Effector CD8-positive, alpha-beta T cell (primary cell): ENCODE results near the gene NCAM1.

Experiments
- DNase-seq: peaks from one replicate; lab custom pipeline; 2025; lab: John Stamatoyannopoulos, UW

Gene NCAM1

GRCh38 chr11:113085446-113085845, 124.2 kb downstream of the NCAM1 start:
- no peak for DNase-seq

GRCh38 chr11:113087706-113088105, 126.5 kb downstream of the NCAM1 start:
- DNase-seq = no peak

- DNase-seq = no peak
Observed at GRCh38 chr11:113090716-113091480, 129.7 kb downstream of the NCAM1 start.

DNA sequence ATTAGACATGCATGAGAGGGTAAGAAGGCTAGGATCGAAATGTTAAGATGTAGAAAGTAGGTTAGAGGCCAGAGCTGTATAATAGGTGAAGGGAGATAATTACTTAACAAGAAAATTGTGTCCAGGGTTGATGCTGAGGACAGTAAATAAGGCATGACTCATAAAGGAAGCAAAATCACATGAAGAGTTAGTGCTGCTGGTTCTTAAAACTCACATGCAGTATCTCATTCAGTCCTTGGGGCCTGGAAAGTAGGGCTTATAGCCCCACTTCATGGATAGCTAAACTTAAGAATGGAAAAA, 130.2 kb downstream of the NCAM1 start:
- DNase-seq = no peak

- no peak for DNase-seq
Observed at GRCh38 chr11:113096648-113097047, 135.4 kb downstream of the NCAM1 start.

DNA sequence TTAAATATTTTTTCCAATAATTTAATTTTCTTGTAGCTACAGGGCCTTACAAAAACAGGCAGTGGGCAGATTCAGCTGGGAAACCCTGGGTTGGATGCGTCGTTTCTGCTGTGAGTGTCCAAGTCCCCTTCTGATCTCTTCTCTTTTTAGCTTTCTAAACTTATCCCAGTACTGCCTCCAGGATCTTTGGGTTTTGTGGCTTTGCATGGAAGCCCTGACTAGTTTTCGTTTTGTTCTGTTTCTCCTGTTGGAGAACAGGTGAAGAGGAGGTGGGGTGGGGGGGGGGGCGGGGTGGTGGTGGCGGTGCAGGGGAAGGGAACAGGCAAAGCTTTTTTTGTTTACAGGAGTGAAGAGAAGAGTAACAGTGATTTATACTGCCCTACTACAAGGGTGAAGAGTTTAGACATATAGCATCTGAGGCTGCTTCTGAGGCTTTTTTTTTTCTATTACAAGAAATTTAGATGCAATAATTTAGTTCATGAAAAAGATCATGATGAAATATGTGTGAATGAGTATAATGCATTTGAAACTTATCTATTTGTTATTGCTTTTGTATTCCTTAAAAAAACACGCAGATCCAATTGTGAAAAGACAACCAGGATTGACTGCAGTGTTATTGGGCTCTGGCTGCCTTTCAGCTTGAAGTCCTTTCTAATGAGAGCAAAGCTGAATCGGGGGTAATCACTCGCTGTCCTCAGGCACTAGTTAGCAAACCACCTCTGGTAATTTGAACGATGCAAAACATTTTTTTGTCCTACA, 142.9 kb downstream of the NCAM1 start:
- no peak for DNase-seq

DNA sequence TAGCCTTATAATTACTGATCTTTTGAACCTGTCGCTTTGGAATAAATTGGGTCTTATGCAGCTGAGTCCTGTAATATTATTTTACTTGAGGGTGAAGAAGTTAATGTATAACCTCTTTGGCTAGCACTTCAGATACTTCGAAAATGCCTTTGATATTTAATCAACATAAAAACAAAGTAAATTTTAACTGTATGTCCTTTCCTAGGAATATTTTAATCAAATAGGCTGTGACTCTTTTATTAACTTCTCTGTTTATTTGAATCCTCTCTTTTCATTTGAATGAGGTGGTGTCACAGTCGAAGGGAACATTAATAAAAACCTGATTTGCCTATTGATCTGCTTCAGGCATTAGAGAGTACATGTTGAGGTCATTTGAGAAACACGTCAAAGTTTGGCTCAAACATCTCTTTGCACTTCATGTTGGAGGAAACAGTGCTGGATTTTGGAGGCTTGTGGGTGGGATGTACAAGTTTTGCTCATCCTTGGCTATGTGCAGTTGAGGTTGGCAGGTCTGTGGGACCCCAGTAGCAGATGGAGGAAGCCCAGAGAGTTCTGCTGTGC, 143.6 kb downstream of the NCAM1 start:
- no peak for DNase-seq

GRCh38 chr11:113105592-113105991, 144.4 kb downstream of the NCAM1 start:
- DNase-seq = no peak

GRCh38 chr11:113106507-113106906, 145.3 kb downstream of the NCAM1 start:
- DNase-seq = no peak

DNA sequence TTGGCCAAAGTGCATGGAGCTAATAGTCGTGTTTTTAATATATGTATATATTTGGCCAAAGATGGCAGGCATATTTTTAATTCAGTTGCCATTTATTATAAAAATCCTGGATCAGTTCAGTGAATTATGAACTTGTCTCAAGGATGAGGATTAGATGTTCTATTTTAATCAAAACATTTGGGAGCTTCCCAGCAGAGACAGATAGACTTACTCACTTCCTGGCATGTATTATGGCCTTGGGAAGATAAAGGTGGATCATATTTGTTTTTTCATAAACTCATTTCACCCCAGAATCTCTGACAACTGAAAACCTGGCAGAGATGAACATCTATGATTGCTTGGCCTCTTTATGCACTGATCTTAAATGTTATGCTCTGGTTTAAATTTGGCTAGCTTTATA, 148.8 kb downstream of the NCAM1 start:
- DNase-seq = no peak

DNA sequence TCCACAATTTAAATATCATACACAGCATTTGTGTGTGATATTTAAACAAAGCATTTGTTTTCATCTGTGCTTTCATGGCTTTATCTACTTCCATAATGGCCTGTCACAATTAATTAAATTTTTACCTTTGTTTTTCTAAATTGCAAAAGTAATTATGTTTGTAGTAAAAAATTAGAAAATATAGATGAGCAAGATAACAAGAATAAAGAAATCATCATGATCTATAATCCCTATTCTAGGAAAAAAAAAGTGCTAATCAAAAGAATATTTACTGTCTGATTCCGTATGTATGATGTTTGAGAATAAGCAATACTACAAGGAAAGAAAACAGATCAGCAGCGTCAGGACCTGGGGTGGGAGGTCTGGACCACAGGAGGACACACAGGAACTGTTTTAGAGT, 149.9 kb downstream of the NCAM1 start:
- no peak for DNase-seq

- DNase-seq = no peak
Observed at GRCh38 chr11:113112307-113112706, 151.1 kb downstream of the NCAM1 start.

- no peak for DNase-seq
Observed at GRCh38 chr11:113113801-113114704, 152.8 kb downstream of the NCAM1 start.

- no peak for DNase-seq
Observed at GRCh38 chr11:113114705-113115027, 153.4 kb downstream of the NCAM1 start.

- DNase-seq = no peak
Observed at GRCh38 chr11:113118104-113118503, 156.9 kb downstream of the NCAM1 start.

GRCh38 chr11:113119074-113119473, 157.9 kb downstream of the NCAM1 start:
- no peak for DNase-seq

- DNase-seq = no peak
Observed at GRCh38 chr11:113119966-113120736, 158.9 kb downstream of the NCAM1 start.

GRCh38 chr11:113121746-113122145, 160.5 kb downstream of the NCAM1 start:
- no peak for DNase-seq

DNA sequence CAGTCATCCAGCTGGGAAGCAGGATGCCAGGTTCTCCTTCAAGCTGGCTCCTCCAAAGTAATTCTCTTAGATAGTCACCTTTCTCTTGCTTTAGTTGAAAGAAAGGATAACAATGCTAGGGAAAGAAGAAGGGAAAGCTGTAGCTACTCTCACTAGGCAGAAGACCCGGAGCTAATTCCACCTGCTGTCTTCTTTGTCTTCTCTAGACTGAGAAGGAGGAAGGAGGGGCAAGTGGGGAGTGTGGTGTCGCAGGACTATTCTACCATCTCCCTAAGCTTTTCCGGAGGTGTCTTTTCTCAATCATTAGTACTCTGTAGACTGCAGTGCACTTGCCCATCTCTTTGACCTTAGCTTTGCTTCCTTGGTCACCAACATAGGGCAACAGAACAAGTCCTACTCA, 162.8 kb downstream of the NCAM1 start:
- DNase-seq = no peak

DNA sequence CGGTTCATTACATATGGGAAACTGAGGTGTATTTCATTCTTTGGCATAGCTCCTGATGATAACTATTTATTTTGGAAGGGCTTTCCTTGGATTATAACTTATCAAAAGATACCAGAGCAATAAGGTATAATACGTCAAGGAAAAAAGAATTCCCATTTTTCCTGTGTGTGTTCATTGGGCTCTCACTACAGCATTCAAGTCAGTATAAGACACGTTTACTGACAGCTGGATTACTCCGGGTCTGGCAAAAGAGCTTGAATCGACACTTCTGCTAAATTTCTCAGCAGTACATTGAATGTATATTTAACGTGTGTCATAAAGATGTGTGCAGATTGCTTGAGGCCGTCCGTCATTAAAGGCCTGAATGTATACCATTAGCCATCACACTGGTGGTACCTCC, 163.4 kb downstream of the NCAM1 start:
- no peak for DNase-seq

DNA sequence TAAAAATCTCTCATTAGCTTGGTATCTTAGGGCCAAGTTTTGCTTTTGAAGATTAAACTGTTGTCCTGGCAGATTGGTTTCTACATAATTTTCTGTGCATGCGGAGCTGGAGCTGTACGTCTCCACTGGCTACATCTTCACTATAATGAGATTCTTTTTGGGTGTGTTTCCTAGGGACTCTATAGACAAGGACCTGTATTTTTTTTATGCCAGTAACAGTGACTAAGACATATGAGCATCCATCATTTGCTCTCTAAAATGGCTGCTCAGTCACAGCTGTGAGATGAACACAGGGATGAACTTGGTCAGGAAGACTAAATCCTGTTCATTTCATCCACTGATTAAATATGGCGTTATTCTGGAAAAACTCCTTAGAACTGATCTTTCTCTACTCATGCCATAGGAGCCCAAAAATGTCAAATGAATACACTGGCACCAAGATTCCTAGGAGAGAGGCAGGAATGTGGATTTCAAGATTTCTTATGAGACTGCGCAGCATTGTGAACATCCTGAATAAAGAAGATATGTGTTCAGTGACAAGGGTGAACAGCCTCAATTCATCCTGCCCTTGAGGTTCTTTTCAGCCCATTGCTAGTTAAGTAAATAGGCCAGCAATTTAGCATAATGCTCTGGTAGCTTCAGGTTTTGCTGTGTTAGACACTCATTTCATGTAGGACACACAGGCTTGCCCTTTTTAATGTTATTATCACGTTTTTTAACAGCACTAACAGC, 168.2 kb downstream of the NCAM1 start:
- DNase-seq = no peak
